Kidney (tissue), 14 donors: ENCODE results near the gene PDCD10. TPM values are rescaled to one million over a fixed set of nuclear protein-coding genes. Genes with fewer than 3 reads are reported as not detected.
A peak's percentile ranks its signal among the peaks of the same experiment; 100 is the strongest.

ENCODE experiments used
- DNase-seq, 5 donors: peaks; one replicate each; pipeline ENCODE4 v3.0.0-alpha.2; 2013 to 2020
- FAIRE-seq: peaks from 2 replicates; lab custom pipeline; 2012; peaks lifted over from hg19 to GRCh38; lab: Jason Lieb, UNC
- H3K27ac ChIP-seq, 2 donors: one replicate each; pipeline ENCODE4 v1.7.0; 2013; ENCODE audit warnings: low read depth in 2 of 2, low read length in 2 of 2, inconsistent platforms in 1 of 2
- H3K27me3 ChIP-seq: one replicate; pipeline ENCODE4 v1.7.1; 2013; ENCODE audit warnings: low read length, inconsistent platforms; ENCODE audit not compliant: control insufficient read depth, insufficient read depth
- H3K36me3 ChIP-seq, 3 donors: one replicate each; pipeline versions ENCODE4 v1.7.0 to v1.7.1; 2013; ENCODE audit warnings: low read length in 3 of 3, control low read depth in 1 of 3, inconsistent platforms in 1 of 3; ENCODE audit not compliant: insufficient read depth in 3 of 3, control insufficient read depth in 2 of 3
- H3K4me1 ChIP-seq, 3 donors: one replicate each; pipeline versions ENCODE4 v1.7.0 to v1.7.1; 2013; ENCODE audit warnings: low read length in 3 of 3, inconsistent platforms in 1 of 3, low read depth in 1 of 3; ENCODE audit not compliant: control insufficient read depth in 2 of 3, insufficient read depth in 2 of 3
- H3K4me3 ChIP-seq, 3 donors: one replicate each; pipeline versions ENCODE4 v1.7.0 to v1.8.1; 2013; ENCODE audit warnings: low read length in 3 of 3, control low read depth in 1 of 3, inconsistent platforms in 1 of 3
- H3K9ac ChIP-seq, 3 donors: one replicate each; pipeline versions ENCODE4 v1.7.0 to v1.7.1; 2013; ENCODE audit warnings: low read length in 3 of 3, control low read depth in 1 of 3, inconsistent platforms in 1 of 3
- H3K9me3 ChIP-seq, 3 donors: one replicate each; pipeline versions ENCODE4 v1.7.0 to v1.7.1; 2013; ENCODE audit warnings: low read length in 3 of 3, control low read depth in 1 of 3, inconsistent platforms in 1 of 3; ENCODE audit not compliant: control insufficient read depth in 2 of 3, insufficient read depth in 1 of 3
- intact Hi-C: fragments of 100-400 bp; cut with DNase I; formaldehyde crosslinking; loops from one replicate; pipeline ENCODE4 v1.11.1; 2022
- polyA plus RNA-seq: library from polyadenylated mRNA; stranded (reverse); fragments of 350-450 nt; fragmentation: Illumina TruSeq; extraction: RNeasy Lipid Tissue Mini Kit (QIAGEN cat#74804); gene quantifications from one replicate; pipeline ENCODE4 v1.2.3, GENCODE V29; 2014; ENCODE audit warnings: low read depth, low replicate concordance; ENCODE audit not compliant: insufficient read depth
- total RNA-seq: library from RNA; stranded (reverse); fragmentation: NEBNext Ultra II Directional; extraction: Animal tissue kit (Norgen Biotek cat#: 25700); gene quantifications from one replicate; pipeline ENCODE4 v1.2.1, GENCODE V29; 2021
- TF ChIP-seq, protein P1 (sequence below): IDR thresholded peaks from 3 replicates; pipeline ENCODE4 v1.5.1; 2012; ENCODE audit warnings: mild to moderate bottlenecking, moderate library complexity, borderline replicate concordance; ENCODE audit not compliant: insufficient read depth; ENCODE audit errors: extremely low read depth
- donor health status: control.
- donor health status: control.
- donor health status: control.
- donor health status: control.
- donor health status: control.
- donor health status: DM: yes; HTN: yes; CAD: no.
- donor health status: Normal renal cell carcinoma (clear cell type).

Gene PDCD10
- total and polyA plus RNA-seq, 2 donors from 2014 or later = 50.0 to 55.1 TPM

DNA sequence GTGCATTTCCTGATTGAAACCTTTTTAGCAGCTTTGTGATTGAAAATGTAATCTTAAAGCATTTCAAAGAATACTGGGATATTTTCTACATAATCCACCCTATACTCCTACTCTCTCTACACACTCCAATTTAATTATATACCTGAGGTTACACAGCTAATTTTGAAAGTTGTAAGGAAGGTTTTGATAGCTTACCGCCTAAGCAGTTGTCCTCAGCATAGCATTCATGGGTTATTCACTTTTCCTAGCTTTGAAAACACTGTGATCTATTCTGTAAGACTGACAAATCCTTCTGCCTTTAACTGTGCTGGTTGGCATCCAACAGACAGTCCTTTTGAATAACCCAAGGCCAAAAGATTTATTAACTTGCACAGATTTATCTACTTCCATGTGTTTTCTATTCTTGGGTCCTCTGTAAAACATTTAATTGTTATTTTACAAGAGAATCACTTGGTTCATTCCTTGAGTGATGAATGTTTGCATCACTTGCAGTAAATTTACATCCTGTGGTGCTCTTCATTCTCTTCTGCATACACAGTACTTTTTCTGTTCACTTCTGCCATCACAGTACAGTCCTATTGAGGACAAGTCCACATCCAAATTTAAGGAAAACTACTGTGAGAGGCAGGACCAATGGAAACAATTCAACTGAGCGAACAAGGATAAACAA, 45.7 kb upstream of the PDCD10 start:
- H3K9me3 ChIP-seq = peaks cover 0 to 12% (median 0%) of the 10 kb centered on the region in 3 donors
- no peaks in the 10 kb centered on the region for H3K27me3 ChIP-seq
- H3K27ac ChIP-seq = no peak overlapping the region
- H3K4me3 ChIP-seq = no peak overlapping the region
- TF ChIP-seq, protein P1, sequence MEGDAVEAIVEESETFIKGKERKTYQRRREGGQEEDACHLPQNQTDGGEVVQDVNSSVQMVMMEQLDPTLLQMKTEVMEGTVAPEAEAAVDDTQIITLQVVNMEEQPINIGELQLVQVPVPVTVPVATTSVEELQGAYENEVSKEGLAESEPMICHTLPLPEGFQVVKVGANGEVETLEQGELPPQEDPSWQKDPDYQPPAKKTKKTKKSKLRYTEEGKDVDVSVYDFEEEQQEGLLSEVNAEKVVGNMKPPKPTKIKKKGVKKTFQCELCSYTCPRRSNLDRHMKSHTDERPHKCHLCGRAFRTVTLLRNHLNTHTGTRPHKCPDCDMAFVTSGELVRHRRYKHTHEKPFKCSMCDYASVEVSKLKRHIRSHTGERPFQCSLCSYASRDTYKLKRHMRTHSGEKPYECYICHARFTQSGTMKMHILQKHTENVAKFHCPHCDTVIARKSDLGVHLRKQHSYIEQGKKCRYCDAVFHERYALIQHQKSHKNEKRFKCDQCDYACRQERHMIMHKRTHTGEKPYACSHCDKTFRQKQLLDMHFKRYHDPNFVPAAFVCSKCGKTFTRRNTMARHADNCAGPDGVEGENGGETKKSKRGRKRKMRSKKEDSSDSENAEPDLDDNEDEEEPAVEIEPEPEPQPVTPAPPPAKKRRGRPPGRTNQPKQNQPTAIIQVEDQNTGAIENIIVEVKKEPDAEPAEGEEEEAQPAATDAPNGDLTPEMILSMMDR = no peak
- no peak overlapping the region for H3K9ac ChIP-seq
- no peaks in the 10 kb centered on the region for H3K36me3 ChIP-seq
- intact Hi-C loops = no loop called here
- DNase-seq (no peak), FAIRE-seq (no peak)
- no peaks in the 10 kb centered on the region for H3K4me1 ChIP-seq

DNA sequence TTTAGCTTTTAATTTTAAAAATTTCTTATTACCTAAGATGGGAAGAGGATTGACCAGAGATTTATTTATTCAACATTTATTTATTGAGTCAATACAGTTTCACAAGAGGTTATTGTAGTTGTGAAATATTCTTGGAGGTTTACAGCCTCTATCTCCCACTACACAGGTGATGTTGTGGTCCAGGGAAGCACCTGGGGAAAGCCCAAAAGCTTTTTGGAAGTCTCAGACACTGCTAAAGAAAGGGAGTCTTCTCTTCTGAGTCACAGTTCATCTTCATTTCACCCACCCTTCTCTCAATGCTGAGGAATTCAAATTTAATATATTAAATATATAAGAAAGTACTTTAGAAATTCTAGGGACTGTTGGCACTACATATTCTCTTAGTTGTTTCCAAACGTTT, 42.7 kb upstream of the PDCD10 start:
- FAIRE-seq (no peak), DNase-seq (no peak)
- Histone ChIP-seq H3K36me3 (no peaks in the 10 kb centered on the region), H3K27me3 (no peaks in the 10 kb centered on the region), H3K4me1 (no peaks in the 10 kb centered on the region), H3K9me3 (peaks cover 0 to 12% (median 0%) of the 10 kb centered on the region in 3 donors), H3K9ac (no peak overlapping the region), H3K4me3 (no peak overlapping the region), H3K27ac (no peak overlapping the region)
- intact Hi-C loops = no loop called here
- TF ChIP-seq, protein P1 = no peak

DNA sequence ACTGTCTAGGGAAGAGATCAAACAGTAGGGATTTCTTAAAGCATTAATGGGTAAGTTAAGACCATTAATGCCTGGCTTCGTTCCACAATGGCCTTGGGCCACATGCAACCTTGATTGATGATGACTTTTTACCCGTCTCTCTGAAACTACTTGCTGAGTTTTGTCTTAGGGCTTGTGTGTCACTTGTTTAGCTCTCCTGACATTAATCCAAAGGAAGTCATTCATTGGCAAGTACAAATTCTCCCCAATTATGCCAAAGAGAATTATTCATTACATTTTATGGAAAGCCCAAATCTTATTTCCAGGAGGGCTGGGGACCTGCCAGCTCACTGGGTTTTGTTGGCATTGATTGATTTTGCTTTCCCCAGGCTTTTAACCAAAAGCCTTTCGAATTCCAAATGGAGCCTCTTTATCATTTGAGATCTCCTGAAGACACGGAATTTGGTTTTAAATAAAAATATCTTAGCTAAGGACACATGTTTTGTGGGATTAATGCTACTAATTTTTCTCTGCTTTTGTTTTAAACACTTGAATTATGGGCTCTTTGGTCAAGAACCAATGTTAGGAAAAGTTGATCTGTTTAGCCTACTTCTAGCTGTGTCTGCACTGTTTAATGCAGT, 41.5 kb upstream of the PDCD10 start:
- Histone ChIP-seq H3K9me3 (peaks cover 0 to 12% (median 0%) of the 10 kb centered on the region in 3 donors), H3K9ac (no peak overlapping the region), H3K4me1 (no peaks in the 10 kb centered on the region), H3K4me3 (no peak overlapping the region), H3K27me3 (no peaks in the 10 kb centered on the region), H3K36me3 (no peaks in the 10 kb centered on the region), H3K27ac (no peak overlapping the region)
- intact Hi-C loops = no loop called here
- DNase-seq (peak in 1 of 5 donors; percentile 21), FAIRE-seq (no peak)
- TF ChIP-seq, protein P1 = no peak
